Vagina (tissue), 2 donors: ENCODE results near the gene FAM124B. TPM values are rescaled to one million over a fixed set of nuclear protein-coding genes. Genes with fewer than 3 reads are reported as not detected.

ENCODE experiments used
- DNase-seq, 2 donors: peaks; one replicate each; pipeline ENCODE4 v3.0.0-alpha.2; 2017; ENCODE audit errors: extremely low spot score in 2 of 2
- H3K27ac ChIP-seq: fragments of 200-600 bp; sonication (generic); one replicate; pipeline ENCODE4 v1.5.1; 2019
- H3K27me3 ChIP-seq: fragments of 200-600 bp; sonication (generic); one replicate; pipeline ENCODE4 v1.5.1; 2019
- H3K36me3 ChIP-seq, 2 donors: fragments of 200-600 bp; sonication (generic); one replicate each; pipeline ENCODE4 v1.5.1; 2017 to 2019
- H3K4me1 ChIP-seq: fragments of 200-600 bp; sonication (generic); one replicate; pipeline ENCODE4 v1.5.1; 2019
- H3K4me3 ChIP-seq, 2 donors: fragments of 200-600 bp; sonication (generic); 1 replicate in 1 of 2; 2 replicates in 1 of 2; pipeline ENCODE4 v1.5.1; 2016 to 2019
- H3K9me3 ChIP-seq: fragments of 200-600 bp; sonication (generic); one replicate; pipeline ENCODE4 v1.5.1; 2019
- POLR2A ChIP-seq, 2 donors: fragments of 450-650 bp; IDR thresholded peaks; one replicate each; pipeline ENCODE4 v1.6.1; 2017; ENCODE audit warnings: antibody characterized with exemption in 2 of 2, mild to moderate bottlenecking in 2 of 2, moderate library complexity in 2 of 2
- POLR2AphosphoS5 ChIP-seq, 2 donors: sonication (generic); formaldehyde crosslinking; IDR thresholded peaks; one replicate each; pipeline ENCODE4 v1.9.0; 2017; ENCODE audit warnings: antibody characterized with exemption in 2 of 2, mild to moderate bottlenecking in 2 of 2, low read depth in 1 of 2; ENCODE audit not compliant: insufficient read depth in 1 of 2
- intact Hi-C: fragments of 100-400 bp; cut with DNase I; formaldehyde crosslinking; loops from one replicate; pipeline ENCODE4 v1.15.1; 2023
- total RNA-seq: library from RNA; depleted of rRNA; stranded (reverse); fragments of >200 nt; gene quantifications from one replicate; pipeline ENCODE4 v1.2.3, GENCODE V29; 2016
- TF ChIP-seq, protein P1 (sequence below), 3 experiments: fragments of 450-650 bp in 2 of 3; fragments of 200-600 bp in 1 of 3; sonication (generic) in 1 of 3; IDR thresholded peaks; one replicate each; pipeline ENCODE4 v1.5.1; 2017 to 2019; ENCODE audit warnings: antibody characterized with exemption in 3 of 3, mild to moderate bottlenecking in 2 of 3, moderate library complexity in 2 of 3

Gene FAM124B
- total RNA-seq, 1 donor from 2014 or later, result 1.7 TPM

DNA sequence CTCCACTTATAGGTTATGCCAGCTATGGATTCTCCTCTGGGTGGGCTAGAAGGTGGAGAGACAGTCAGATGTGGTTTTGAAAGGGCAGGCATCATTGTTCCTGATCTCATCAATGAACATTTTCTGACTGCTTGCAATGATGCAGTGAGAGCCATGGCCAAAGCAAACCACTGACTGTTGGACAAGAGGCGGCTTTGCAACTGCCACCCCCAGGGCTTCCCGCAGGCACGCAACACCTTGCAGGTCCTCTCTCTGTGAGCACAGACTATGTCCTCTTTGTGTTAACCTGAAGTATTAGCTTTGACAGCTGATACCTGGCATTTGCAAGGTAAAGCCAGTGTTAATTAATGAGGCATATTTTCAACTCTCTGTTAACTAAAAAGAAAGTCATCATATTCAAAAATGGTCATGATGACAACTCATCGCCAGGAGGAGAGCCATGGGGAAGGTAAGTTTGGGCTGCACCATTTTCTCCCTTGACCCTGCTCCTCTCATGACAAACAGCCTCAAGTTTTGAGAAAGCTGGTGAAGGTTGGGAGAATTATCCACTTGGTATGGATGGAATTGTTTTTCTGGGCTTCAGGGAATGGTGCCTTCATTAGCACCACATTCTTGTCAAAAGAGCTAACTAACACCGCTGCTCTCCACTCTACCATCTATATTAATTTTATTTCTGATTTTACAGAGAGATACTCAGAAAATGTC is 14.9 kb upstream of the FAM124B start:
- Histone ChIP-seq H3K9me3 (no peaks in the 10 kb centered on the region), H3K4me1 (peaks cover 19% of the 10 kb centered on the region), H3K27me3 (no peaks in the 10 kb centered on the region), H3K4me3 (no peak overlapping the region), H3K36me3 (no peaks in the 10 kb centered on the region), H3K27ac (no peak overlapping the region)
- TF ChIP-seq POLR2AphosphoS5 (IDR thresholded peaks at IDR 0.05; ENCODE audit: insufficient read depth in 1 of 2, low read depth in 1 of 2) (no peak), POLR2A (IDR thresholded peaks at IDR 0.05) (no peak)
- TF ChIP-seq, protein P1, sequence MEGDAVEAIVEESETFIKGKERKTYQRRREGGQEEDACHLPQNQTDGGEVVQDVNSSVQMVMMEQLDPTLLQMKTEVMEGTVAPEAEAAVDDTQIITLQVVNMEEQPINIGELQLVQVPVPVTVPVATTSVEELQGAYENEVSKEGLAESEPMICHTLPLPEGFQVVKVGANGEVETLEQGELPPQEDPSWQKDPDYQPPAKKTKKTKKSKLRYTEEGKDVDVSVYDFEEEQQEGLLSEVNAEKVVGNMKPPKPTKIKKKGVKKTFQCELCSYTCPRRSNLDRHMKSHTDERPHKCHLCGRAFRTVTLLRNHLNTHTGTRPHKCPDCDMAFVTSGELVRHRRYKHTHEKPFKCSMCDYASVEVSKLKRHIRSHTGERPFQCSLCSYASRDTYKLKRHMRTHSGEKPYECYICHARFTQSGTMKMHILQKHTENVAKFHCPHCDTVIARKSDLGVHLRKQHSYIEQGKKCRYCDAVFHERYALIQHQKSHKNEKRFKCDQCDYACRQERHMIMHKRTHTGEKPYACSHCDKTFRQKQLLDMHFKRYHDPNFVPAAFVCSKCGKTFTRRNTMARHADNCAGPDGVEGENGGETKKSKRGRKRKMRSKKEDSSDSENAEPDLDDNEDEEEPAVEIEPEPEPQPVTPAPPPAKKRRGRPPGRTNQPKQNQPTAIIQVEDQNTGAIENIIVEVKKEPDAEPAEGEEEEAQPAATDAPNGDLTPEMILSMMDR (IDR thresholded peaks at IDR 0.05), result no peak
- intact Hi-C loops, result no loop called here
- no peak for DNase-seq

DNA sequence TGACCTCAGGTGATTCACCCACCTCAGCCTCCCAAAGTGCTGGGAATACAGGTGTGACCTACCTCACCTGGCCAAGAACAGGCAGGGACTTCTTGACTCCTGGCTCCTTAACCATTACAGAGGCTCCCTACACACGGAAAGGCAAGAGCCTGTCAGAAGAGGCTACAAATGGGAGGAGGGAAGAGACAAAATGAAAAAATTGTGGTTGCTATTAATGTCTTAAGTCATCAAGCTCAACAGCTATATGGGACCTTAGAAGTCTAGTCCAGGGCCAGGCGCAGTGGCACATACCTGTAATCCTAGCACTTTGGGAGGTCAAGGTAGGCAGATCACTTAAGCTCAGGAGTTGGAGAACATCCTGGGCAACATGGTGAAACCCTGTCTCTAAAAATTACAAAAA is 11.5 kb upstream of the FAM124B start:
- H3K4me1 ChIP-seq, result peaks cover 23% of the 10 kb centered on the region
- intact Hi-C loops, result no loop called here
- TF ChIP-seq, protein P1 (IDR thresholded peaks at IDR 0.05), result no peak
- no peak for TF ChIP-seq POLR2A (IDR thresholded peaks at IDR 0.05)
- no peak for TF ChIP-seq POLR2AphosphoS5 (IDR thresholded peaks at IDR 0.05; ENCODE audit: insufficient read depth in 1 of 2, low read depth in 1 of 2)
- H3K27me3 ChIP-seq, result no peaks in the 10 kb centered on the region
- H3K27ac ChIP-seq, result peak overlapping the region; percentile 15
- peak in 1 of 2 donors; percentile 52 for DNase-seq
- no peak overlapping the region for H3K4me3 ChIP-seq
- H3K36me3 ChIP-seq, result no peaks in the 10 kb centered on the region
- no peaks in the 10 kb centered on the region for H3K9me3 ChIP-seq

DNA sequence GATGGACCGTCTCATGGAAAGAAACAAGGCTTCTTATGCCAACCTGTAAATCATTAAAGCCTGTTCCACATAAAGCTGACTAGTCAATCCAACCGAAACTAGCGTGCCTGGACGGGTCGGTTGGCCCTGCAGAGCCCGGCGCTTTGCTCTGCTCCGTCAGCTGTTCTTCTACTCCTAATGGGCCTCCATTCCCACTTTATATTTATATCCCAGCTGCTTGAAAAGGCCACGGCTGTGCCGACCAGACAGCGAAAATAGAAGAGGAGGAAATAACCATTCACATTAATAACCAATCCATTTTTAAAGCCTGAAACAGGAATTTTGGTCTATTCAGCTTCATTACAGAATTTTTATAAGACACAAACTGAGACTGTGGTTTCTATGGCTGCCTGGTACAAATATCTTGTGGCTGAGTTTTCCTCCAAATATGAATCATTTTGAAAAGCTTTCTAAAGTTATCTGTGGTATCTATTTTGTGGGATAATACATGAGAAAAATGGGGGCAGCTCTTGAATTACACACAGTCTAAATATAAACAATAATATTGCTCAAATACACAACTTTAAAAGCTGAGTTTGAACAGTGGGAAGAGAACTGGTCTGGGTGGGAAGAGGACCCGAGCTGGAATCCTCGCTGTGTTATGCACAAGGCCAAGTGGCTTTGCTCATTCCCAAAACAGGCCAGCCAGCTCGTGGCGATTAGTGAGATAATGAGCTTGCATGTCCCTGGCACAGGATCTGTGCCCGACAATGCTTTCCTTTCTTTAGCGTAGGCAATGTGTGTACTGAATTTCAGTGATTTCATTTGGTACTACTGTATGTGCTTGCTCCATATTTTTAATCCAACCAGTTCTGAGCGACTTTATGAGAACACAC is 10.5 kb upstream of the FAM124B start:
- TF ChIP-seq, protein P1 (IDR thresholded peaks at IDR 0.05), result no peak

DNA sequence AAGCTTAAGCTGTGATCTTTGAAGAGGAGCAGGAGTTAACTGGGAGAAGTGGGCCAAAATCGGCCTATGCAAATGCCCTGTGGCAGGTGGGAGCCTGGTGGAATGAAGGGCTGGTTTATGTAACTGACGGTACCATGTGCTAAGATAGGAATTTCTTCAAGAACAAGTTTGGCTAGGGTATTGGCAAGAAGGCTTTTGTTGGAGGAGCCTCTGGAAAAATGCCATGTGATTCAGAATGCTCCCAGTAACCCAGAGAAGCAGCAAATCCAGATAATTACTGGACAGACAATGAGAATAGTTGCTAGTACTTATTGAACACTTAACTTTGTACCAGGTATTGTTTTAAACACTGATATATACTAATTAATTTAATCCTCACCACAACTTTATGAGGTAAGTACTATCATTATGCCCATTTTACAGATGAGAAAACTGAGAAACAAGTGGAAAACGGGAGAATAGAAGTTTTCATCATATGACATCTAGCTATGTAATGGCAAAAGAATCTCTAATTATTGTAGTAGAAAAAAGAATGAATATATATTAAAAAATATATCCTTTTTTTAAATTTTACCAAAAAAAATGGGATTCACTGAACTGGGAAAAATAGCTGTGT is 9.1 kb upstream of the FAM124B start:
- intact Hi-C loops, result no loop called here
- Histone ChIP-seq H3K27me3 (no peaks in the 10 kb centered on the region), H3K4me1 (peaks cover 20% of the 10 kb centered on the region), H3K36me3 (no peaks in the 10 kb centered on the region), H3K27ac (peak overlapping the region; percentile 15), H3K4me3 (no peak overlapping the region), H3K9me3 (no peaks in the 10 kb centered on the region)
- TF ChIP-seq POLR2AphosphoS5 (IDR thresholded peaks at IDR 0.05; ENCODE audit: insufficient read depth in 1 of 2, low read depth in 1 of 2), result no peak
- no peak for TF ChIP-seq POLR2A (IDR thresholded peaks at IDR 0.05)
- TF ChIP-seq, protein P1 (IDR thresholded peaks at IDR 0.05), result no peak
- no peak for DNase-seq

More for the DNA sequence above, 10.5 kb upstream of the FAM124B start:
- H3K27ac ChIP-seq, result peak overlapping the region; percentile 15
- no peaks in the 10 kb centered on the region for H3K9me3 ChIP-seq
- DNase-seq, result peak in 1 of 2 donors; percentile 81
- no peak overlapping the region for H3K4me3 ChIP-seq
- intact Hi-C loops, result no loop called here
- no peaks in the 10 kb centered on the region for H3K27me3 ChIP-seq
- H3K4me1 ChIP-seq, result peaks cover 23% of the 10 kb centered on the region
- H3K36me3 ChIP-seq, result no peaks in the 10 kb centered on the region
